GM23338 (cell line): ENCODE measurements around the gene MAD1L1. TPM values are rescaled to one million over a fixed set of nuclear protein-coding genes. Genes with fewer than 3 reads are reported as not detected.

Experiments used
- ATAC-seq: fragments of 200-7000 bp; cut with Tn5 transposase; 3 replicates; pipeline ENCODE4 v1.9.1; 2020
- DNase-seq: peaks from one replicate; pipeline ENCODE4 v3.0.0-alpha.2; 2015; ENCODE audit warnings: low spot score
- H2AFZ ChIP-seq: fragments of 200-600 bp; sonication (generic); 2 replicates; pipeline ENCODE4 v1.8.0; 2016; ENCODE audit warnings: antibody characterized with exemption, mild to moderate bottlenecking, moderate library complexity
- H3F3A ChIP-seq: fragments of 200-600 bp; sonication (generic); replicated peaks from 2 replicates; pipeline ENCODE4 v1.8.0; 2017; ENCODE audit warnings: antibody characterized with exemption, mixed run types, low read depth
- H3K27ac ChIP-seq: fragments of 200-600 bp; sonication (generic); 2 replicates; pipeline ENCODE4 v1.6.1; 2016; ENCODE audit warnings: low read depth
- H3K27me3 ChIP-seq: fragments of 200-600 bp; sonication (generic); 2 replicates; pipeline ENCODE4 v1.8.0; 2016; ENCODE audit warnings: mild to moderate bottlenecking, mixed run types, moderate library complexity; ENCODE audit not compliant: insufficient read depth
- H3K36me3 ChIP-seq: fragments of 200-600 bp; sonication (generic); 2 replicates; pipeline ENCODE4 v1.8.0; 2016; ENCODE audit warnings: mild to moderate bottlenecking; ENCODE audit not compliant: insufficient read depth
- H3K4me1 ChIP-seq: fragments of 200-600 bp; sonication (generic); 2 replicates; pipeline ENCODE4 v1.8.0; 2016; ENCODE audit warnings: mild to moderate bottlenecking, moderate library complexity; ENCODE audit not compliant: insufficient read depth
- H3K4me2 ChIP-seq: fragments of 200-600 bp; sonication (generic); 2 replicates; pipeline ENCODE4 v1.7.1; 2017; ENCODE audit warnings: mixed run types
- H3K4me3 ChIP-seq: fragments of 200-600 bp; sonication (generic); 2 replicates; pipeline ENCODE4 v1.6.1; 2016; ENCODE audit warnings: mixed run types
- H3K79me2 ChIP-seq: fragments of 200-600 bp; sonication (generic); replicated peaks from 2 replicates; pipeline ENCODE4 v1.8.0; 2017; ENCODE audit warnings: mild to moderate bottlenecking; ENCODE audit not compliant: insufficient read depth
- H3K9me2 ChIP-seq: fragments of 200-600 bp; sonication (generic); 2 replicates; pipeline ENCODE4 v1.8.0; 2017; ENCODE audit not compliant: insufficient read depth
- H4K20me1 ChIP-seq: fragments of 200-600 bp; sonication (generic); replicated peaks from 2 replicates; pipeline ENCODE4 v1.8.0; 2017; ENCODE audit warnings: mild to moderate bottlenecking; ENCODE audit not compliant: insufficient read depth
- H3K27ac Mint-ChIP-seq: 2 replicates; pipeline ENCODE4 v1.8.0; 2020; ENCODE audit warnings: inconsistent platforms, mild to moderate bottlenecking, moderate library complexity, mixed read lengths
- H3K27me3 Mint-ChIP-seq: 3 replicates; pipeline ENCODE4 v1.8.0; 2022; ENCODE audit warnings: low read depth, mild to moderate bottlenecking, moderate library complexity, mixed read lengths, inconsistent platforms; ENCODE audit not compliant: insufficient read depth, poor library complexity
- H3K36me3 Mint-ChIP-seq: 3 replicates; pipeline ENCODE4 v1.8.0; 2021; ENCODE audit warnings: low read depth, mild to moderate bottlenecking, inconsistent platforms, moderate library complexity, mixed read lengths
- H3K4me1 Mint-ChIP-seq: 3 replicates; pipeline ENCODE4 v1.8.0; 2020; ENCODE audit warnings: mild to moderate bottlenecking, inconsistent platforms, mixed read lengths
- H3K4me3 Mint-ChIP-seq: 3 replicates; pipeline ENCODE4 v1.8.0; 2021; ENCODE audit warnings: moderate library complexity, mild to moderate bottlenecking, inconsistent platforms, mixed read lengths
- H3K9me3 Mint-ChIP-seq: 3 replicates; pipeline ENCODE4 v1.8.0; 2020; ENCODE audit warnings: moderate library complexity, mild to moderate bottlenecking, inconsistent platforms, mixed read lengths
- CREB1 ChIP-seq: fragments of 250-450 bp; sonication (Bioruptor Pico); IDR thresholded peaks from 2 replicates; pipeline ENCODE4 v1.5.0; 2020; ENCODE audit warnings: low read depth, mild to moderate bottlenecking, moderate library complexity
- EZH2 ChIP-seq: fragments of 200-600 bp; sonication (generic); IDR thresholded peaks from one replicate; pipeline ENCODE4 v1.8.0; 2017; ENCODE audit warnings: antibody characterized with exemption, mild to moderate bottlenecking, low read depth; ENCODE audit not compliant: unreplicated experiment
- EZH2phosphoT487 ChIP-seq: fragments of 200-600 bp; sonication (generic); IDR thresholded peaks from one replicate; pipeline ENCODE4 v1.8.1; 2018; ENCODE audit warnings: antibody characterized with exemption; ENCODE audit not compliant: unreplicated experiment
- JUNB ChIP-seq: IDR thresholded peaks from one replicate; pipeline ENCODE4 v1.6.1; 2016; ENCODE audit warnings: antibody characterized with exemption; ENCODE audit not compliant: unreplicated experiment
- POLR2AphosphoS5 ChIP-seq: IDR thresholded peaks from 2 replicates; pipeline ENCODE4 v1.6.1; 2016; ENCODE audit warnings: antibody characterized with exemption, low read depth
- REST ChIP-seq: IDR thresholded peaks from one replicate; pipeline ENCODE4 v1.6.1; 2018; ENCODE audit warnings: antibody characterized with exemption; ENCODE audit not compliant: unreplicated experiment
- STAT1 ChIP-seq: IDR thresholded peaks from one replicate; pipeline ENCODE4 v1.6.1; 2016; ENCODE audit warnings: antibody characterized with exemption; ENCODE audit not compliant: unreplicated experiment
- ZNF114 ChIP-seq: fragments of 250-450 bp; sonication (Bioruptor Pico); IDR thresholded peaks from 2 replicates; pipeline ENCODE4 v1.5.0; 2020; ENCODE audit warnings: mild to moderate bottlenecking, moderate library complexity
- ZNF331 ChIP-seq: fragments of 250-450 bp; sonication (Bioruptor Pico); IDR thresholded peaks from 2 replicates; pipeline ENCODE4 v1.5.0; 2020; ENCODE audit warnings: low read depth, mild to moderate bottlenecking, moderate library complexity
- polyA plus RNA-seq: library from polyadenylated mRNA; unstranded; fragments of >200 nt; fragmentation: Nextera tagmentation; extraction: Ambion mirVana; gene quantifications from 2 replicates; pipeline ENCODE4 v1.2.1, GENCODE V29; 2016
- total RNA-seq: library from RNA; depleted of rRNA; stranded (reverse); fragments of >200 nt; shearing (Covaris generic); gene quantifications from 2 replicates; pipeline ENCODE4 v1.2.3, GENCODE V29; 2014
- TF ChIP-seq, protein P1 (sequence below): fragments of 250-450 bp; sonication (Bioruptor Pico); IDR thresholded peaks from 2 replicates; pipeline ENCODE4 v1.5.0; 2020; ENCODE audit warnings: mild to moderate bottlenecking, moderate library complexity
- TF ChIP-seq, protein P2 (sequence below), 2 experiments: fragments of 200-600 bp in 1 of 2; sonication (generic) in 1 of 2; conservative IDR thresholded peaks; 2 replicates each; pipeline versions ENCODE4 v1.5.1 to v1.6.1; 2016 to 2017; ENCODE audit warnings: antibody characterized with exemption in 2 of 2, low read depth in 2 of 2, mild to moderate bottlenecking in 2 of 2, moderate library complexity in 1 of 2
- TF ChIP-seq, protein P3 (sequence below): IDR thresholded peaks from 2 replicates; pipeline ENCODE4 v1.6.1; 2016; ENCODE audit warnings: antibody characterized with exemption

The MAD1L1 gene
- total and polyA plus RNA-seq, 2 experiments from 2014 or later, result 40.3 to 59.3 TPM

- no peak for TF ChIP-seq CREB1 (CRISPR knock-in tag)
- no peak for TF ChIP-seq POLR2AphosphoS5
Observed at GRCh38 chr7:2085804-2086203, 146.9 kb downstream of the MAD1L1 start (continued).

DNA sequence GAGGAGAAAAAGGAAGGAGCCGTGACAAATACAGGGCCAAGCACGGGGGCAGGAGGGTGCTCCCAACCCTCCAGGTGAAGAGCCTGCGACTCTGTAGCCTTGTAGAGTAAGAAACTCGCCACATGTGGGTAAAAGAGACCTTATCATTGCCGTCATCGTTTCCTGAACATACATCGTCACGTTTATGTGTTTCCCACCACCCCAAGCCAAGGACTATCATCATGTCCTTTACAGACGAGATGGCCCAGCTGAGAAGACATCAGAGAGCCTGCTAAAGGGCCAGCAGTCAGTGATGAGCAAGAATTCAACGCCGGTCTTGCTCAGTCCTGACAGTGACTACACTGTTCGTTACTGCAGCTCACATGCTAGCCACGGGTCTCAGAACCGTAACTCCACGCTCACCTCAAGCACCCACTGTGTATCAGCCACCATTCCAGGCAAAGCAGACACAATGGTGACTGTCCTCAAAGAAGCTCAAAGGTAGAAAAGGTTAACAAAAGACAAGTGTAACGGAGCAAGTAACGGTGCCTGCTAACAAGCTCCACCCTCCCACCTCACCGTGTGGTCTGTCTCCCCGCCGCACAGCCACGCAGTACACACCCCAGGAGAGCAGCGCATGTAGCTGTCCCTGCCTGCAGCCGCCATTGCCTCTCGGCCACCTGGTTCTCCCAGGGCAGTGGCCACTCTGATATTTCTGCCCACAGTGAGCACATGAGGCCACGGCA lies 147.8 kb downstream of the MAD1L1 start:
- no peaks in the 10 kb centered on the region for H3K4me1 ChIP-seq
- H4K20me1 ChIP-seq, result no peaks in the 10 kb centered on the region; the same call in 1 of the 2 replicates
- H3K9me2 ChIP-seq, result no peaks in the 10 kb centered on the region
- H3K27me3 ChIP-seq, result no peaks in the 10 kb centered on the region
- no peak overlapping the region for H3K4me2 ChIP-seq
- H3K4me3 Mint-ChIP-seq, result no peak overlapping the region
- no peak overlapping the region for H3K27ac Mint-ChIP-seq
- H3K79me2 ChIP-seq, result no peaks in the 10 kb centered on the region
- H3K4me1 Mint-ChIP-seq, result peaks cover 14% of the 10 kb centered on the region; the same call in 2 of the 3 replicates
- H3K36me3 Mint-ChIP-seq, result peaks cover 9% of the 10 kb centered on the region; the same call in 2 of the 3 replicates
- no peaks in the 10 kb centered on the region for H3K9me3 Mint-ChIP-seq
- ATAC-seq (no peak), DNase-seq (no peak)
- H3K4me3 ChIP-seq, result no peak overlapping the region
- H3K27ac ChIP-seq, result no peak overlapping the region
- peaks cover 11% of the 10 kb centered on the region for H3K27me3 Mint-ChIP-seq
- no peaks in the 10 kb centered on the region for H3F3A ChIP-seq
- H3K36me3 ChIP-seq, result no peaks in the 10 kb centered on the region
- no peak overlapping the region for H2AFZ ChIP-seq
- TF ChIP-seq, protein P1, sequence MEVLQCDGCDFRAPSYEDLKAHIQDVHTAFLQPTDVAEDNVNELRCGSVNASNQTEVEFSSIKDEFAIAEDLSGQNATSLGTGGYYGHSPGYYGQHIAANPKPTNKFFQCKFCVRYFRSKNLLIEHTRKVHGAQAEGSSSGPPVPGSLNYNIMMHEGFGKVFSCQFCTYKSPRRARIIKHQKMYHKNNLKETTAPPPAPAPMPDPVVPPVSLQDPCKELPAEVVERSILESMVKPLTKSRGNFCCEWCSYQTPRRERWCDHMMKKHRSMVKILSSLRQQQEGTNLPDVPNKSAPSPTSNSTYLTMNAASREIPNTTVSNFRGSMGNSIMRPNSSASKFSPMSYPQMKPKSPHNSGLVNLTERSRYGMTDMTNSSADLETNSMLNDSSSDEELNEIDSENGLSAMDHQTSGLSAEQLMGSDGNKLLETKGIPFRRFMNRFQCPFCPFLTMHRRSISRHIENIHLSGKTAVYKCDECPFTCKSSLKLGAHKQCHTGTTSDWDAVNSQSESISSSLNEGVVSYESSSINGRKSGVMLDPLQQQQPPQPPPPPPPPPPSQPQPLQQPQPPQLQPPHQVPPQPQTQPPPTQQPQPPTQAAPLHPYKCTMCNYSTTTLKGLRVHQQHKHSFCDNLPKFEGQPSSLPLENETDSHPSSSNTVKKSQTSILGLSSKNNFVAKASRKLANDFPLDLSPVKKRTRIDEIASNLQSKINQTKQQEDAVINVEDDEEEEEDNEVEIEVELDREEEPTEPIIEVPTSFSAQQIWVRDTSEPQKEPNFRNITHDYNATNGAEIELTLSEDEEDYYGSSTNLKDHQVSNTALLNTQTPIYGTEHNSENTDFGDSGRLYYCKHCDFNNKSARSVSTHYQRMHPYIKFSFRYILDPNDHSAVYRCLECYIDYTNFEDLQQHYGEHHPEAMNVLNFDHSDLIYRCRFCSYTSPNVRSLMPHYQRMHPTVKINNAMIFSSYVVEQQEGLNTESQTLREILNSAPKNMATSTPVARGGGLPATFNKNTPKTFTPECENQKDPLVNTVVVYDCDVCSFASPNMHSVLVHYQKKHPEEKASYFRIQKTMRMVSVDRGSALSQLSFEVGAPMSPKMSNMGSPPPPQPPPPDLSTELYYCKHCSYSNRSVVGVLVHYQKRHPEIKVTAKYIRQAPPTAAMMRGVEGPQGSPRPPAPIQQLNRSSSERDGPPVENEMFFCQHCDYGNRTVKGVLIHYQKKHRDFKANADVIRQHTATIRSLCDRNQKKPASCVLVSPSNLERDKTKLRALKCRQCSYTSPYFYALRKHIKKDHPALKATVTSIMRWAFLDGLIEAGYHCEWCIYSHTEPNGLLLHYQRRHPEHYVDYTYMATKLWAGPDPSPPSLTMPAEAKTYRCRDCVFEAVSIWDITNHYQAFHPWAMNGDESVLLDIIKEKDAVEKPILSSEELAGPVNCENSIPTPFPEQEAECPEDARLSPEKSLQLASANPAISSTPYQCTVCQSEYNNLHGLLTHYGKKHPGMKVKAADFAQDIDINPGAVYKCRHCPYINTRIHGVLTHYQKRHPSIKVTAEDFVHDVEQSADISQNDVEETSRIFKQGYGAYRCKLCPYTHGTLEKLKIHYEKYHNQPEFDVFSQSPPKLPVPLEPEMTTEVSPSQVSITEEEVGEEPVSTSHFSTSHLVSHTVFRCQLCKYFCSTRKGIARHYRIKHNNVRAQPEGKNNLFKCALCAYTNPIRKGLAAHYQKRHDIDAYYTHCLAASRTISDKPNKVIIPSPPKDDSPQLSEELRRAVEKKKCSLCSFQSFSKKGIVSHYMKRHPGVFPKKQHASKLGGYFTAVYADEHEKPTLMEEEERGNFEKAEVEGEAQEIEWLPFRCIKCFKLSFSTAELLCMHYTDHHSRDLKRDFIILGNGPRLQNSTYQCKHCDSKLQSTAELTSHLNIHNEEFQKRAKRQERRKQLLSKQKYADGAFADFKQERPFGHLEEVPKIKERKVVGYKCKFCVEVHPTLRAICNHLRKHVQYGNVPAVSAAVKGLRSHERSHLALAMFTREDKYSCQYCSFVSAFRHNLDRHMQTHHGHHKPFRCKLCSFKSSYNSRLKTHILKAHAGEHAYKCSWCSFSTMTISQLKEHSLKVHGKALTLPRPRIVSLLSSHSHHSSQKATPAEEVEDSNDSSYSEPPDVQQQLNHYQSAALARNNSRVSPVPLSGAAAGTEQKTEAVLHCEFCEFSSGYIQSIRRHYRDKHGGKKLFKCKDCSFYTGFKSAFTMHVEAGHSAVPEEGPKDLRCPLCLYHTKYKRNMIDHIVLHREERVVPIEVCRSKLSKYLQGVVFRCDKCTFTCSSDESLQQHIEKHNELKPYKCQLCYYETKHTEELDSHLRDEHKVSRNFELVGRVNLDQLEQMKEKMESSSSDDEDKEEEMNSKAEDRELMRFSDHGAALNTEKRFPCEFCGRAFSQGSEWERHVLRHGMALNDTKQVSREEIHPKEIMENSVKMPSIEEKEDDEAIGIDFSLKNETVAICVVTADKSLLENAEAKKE, result no peak
- TF ChIP-seq EZH2phosphoT487 (no peak), ZNF114 (CRISPR knock-in tag) (no peak), STAT1 (no peak), EZH2 (no peak), CREB1 (CRISPR knock-in tag) (no peak), REST (no peak), POLR2AphosphoS5 (no peak), ZNF331 (no peak), JUNB (no peak)
- TF ChIP-seq, protein P2, sequence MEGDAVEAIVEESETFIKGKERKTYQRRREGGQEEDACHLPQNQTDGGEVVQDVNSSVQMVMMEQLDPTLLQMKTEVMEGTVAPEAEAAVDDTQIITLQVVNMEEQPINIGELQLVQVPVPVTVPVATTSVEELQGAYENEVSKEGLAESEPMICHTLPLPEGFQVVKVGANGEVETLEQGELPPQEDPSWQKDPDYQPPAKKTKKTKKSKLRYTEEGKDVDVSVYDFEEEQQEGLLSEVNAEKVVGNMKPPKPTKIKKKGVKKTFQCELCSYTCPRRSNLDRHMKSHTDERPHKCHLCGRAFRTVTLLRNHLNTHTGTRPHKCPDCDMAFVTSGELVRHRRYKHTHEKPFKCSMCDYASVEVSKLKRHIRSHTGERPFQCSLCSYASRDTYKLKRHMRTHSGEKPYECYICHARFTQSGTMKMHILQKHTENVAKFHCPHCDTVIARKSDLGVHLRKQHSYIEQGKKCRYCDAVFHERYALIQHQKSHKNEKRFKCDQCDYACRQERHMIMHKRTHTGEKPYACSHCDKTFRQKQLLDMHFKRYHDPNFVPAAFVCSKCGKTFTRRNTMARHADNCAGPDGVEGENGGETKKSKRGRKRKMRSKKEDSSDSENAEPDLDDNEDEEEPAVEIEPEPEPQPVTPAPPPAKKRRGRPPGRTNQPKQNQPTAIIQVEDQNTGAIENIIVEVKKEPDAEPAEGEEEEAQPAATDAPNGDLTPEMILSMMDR (conservative IDR thresholded peaks at IDR 0.05; ENCODE audit: low read depth in 2 of 2), result no peak
- TF ChIP-seq, protein P3, sequence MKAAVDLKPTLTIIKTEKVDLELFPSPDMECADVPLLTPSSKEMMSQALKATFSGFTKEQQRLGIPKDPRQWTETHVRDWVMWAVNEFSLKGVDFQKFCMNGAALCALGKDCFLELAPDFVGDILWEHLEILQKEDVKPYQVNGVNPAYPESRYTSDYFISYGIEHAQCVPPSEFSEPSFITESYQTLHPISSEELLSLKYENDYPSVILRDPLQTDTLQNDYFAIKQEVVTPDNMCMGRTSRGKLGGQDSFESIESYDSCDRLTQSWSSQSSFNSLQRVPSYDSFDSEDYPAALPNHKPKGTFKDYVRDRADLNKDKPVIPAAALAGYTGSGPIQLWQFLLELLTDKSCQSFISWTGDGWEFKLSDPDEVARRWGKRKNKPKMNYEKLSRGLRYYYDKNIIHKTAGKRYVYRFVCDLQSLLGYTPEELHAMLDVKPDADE, result no peak
